GM21786 (cell line): ENCODE data around the gene MS4A6E.
"Not testable (repeated sequence)": the region's sequence is repeated elsewhere in the genome, so short reads cannot be mapped to it uniquely, and the experiment has no call there.

Experiments used
- ATAC-seq: cut with Tn5 transposase; IDR thresholded peaks from one replicate; pipeline ENCODE4 v1.9.1; 2021; ENCODE audit not compliant: unreplicated experiment

The MS4A6E gene

DNA sequence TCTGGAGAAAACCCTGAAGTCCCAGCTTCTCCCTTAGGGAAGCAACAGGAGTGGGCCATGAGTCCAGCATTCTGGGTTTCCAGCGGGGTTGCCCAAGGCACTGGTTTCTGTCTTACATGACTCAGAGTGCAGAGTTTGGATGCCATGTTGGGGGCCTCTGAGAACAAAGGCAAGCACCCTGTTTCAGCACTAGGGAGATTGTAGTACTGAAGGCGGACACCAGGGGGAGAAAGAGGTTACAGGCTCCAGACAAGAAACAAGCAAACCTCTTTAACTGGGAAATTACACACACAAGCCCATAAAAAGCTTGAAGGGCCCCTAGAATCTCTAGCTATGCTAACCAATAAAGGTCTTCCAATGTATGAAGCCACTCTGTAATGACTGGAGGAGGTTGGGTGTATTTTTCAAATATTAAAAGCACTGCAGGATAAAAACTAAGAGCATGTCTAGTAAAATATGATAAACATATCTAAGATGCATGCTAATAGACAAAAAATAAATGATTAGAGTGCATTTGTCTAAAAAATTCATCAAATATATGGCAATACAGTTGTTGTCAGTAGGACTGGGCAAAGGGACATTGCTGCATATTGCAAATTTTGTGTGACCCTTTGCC is 7.1 kb downstream of the MS4A6E start:
- ATAC-seq = peak; percentile 60

DNA sequence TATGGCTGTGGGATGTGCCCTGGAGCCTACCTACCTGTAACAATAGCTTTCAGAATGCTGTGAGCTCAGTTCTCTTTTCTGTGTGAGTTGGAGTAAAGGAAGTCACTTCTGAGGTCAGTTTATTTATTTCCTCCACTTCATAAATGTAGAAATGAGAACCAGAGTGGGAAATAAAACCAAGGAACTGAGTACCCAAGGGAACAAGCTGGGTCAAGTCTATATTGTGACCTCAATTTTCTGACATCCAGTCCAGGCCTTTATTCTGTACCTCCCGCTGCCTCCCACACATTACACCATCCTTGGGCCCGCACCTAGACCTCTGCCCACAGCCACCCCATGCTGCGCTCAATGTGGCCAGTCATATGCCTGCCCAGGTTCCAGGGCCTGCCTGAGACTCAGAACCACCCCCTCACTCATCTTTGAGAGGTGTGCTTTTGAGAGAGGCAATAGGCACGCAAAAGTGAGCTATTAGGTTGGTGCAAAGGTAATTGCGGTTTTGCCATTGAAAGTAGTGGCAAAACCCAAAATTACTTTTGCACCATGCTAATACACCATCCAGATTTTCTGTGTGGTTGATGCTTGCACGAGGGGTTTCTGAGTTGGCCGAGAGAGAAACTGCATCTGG is 9.8 kb downstream of the MS4A6E start:
- ATAC-seq = peak; percentile 38

DNA sequence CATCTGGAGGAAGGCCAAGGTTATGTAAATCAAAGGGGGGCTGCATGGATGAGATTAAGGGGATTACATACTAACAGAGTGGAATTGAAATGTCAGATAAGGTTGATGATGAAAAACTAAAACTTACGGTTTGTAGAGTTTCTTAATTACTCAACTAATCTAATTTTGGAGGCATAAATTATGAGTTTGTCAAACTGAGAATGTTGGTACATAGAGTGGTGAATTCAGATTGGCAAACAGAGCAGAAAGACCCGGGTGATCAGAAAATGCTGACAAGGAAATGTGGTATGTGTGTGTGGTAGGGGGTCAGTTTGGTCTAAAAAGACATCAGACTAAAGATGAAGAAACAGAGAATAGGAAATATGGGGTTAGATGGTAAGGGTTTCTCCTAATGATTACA is 11.0 kb downstream of the MS4A6E start:
- no peak for ATAC-seq

DNA sequence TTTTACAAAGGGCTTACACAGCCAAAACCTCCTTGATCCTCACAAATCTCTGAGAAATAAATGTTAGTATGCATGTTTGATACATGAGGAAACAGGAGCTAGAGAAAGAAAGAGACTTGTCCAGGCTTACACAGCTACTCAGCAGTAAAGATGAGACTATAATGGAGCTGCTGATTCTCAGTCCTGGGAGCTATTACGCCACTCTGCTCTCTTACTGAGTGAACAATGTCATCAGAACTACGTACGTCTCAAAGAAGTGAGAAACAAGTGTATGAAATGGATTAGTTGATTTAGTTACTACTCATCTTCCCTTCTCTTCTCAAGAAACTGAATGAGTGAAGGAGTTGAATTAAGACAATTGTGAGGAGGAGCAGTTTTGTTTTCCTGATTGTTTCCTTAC is 12.3 kb downstream of the MS4A6E start:
- ATAC-seq = no peak

DNA sequence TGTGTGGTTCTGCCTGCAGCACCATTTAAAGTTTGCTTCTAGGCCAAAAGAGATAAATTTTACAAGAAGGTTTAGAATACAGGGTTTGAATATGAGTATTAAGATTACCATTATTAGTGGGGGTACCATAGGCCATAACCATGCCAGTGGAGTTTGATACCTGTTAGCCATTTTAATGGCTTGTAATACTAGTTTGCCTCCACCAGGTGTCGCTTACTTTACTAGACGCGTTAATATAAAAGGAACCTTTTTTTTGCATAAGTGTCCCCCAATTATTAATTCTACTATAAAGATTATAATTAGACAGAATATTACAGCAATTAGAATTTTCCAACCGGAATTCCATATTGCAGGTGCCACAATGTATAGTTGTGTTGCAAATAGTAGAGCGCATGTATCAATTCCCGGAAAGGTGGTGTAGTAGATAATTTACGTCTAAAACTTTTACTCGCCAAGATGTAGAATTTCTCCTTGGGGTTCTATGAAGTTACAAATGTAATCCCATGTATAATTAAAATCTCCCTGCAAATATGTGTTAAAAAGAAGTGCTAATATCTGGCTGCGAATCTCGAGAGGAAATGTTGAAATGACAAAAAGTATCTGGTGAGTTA is 16.1 kb downstream of the MS4A6E start:
- ATAC-seq = no peak

DNA sequence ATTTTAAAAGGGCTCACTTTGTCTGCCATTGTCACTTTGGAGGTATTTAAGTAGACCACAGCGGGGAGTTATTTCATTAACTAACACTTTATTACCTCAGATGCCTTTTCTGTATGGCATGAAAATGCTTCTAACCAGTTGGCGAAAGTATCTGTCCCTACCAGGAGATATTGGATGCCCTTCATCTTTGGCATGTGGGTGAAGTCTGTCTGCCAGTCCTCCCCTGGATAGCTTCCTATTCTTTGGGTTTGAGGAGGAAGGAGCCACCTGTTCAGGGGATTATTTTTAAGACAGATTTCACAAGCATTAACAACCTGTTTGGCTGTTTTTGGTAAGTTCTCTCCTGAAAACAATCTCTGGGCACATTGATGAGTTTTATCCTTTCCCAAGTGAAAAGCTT is 17.1 kb downstream of the MS4A6E start:
- ATAC-seq = no peak

DNA sequence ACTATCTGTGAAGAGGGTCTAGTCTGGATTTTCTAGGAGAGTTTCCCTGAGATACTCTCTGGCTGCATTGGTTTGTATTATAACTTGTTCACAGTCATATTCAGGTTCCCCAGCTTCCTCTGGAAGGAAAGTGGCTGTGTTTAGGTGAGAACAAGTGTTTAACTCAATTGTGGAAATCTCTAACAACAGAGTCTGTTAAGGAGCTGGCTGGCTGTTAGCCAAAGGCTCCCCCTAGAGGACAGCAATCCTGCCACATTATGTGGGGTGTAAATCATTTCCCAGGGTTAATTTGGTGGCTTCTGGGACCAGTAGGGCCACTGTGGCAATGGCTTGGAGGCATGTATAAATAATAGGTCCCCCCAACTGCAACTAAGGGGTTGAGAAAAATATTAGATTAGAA is 18.4 kb downstream of the MS4A6E start:
- no peak for ATAC-seq

DNA sequence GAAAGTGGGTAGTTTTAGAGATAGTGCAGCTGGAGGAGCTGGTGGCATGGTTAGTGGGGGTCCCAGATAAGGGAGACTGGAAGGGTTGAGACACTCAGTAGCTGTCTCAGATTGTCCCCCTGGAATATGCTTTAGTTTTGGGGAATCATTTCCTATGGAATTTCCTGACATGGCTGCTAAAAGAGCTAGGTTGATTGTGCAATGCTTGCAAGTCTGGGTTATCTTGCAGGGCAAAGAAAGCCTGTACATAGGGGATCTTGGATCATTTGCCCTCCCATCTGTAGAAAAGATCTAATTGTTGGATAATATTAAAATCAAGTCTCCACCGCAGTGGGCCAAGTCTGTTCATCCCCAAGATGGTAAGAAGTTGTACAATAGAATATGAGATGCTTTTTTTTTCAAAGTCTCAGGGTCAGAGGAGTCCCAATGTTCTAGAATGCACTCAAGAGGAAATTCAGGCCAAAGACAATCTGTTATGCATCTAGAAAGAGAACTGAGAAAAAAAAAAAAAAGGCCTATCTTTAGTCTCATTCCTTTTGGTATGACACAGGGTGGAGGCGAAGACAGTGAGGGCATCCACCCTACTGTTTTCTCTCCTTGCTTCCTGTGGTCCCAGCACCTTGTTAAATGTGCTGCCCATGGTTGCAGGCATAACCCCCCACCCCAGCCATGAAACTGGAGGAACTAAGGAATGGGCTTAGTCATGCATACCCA is 20.2 kb downstream of the MS4A6E start:
- ATAC-seq = peak; percentile 76

DNA sequence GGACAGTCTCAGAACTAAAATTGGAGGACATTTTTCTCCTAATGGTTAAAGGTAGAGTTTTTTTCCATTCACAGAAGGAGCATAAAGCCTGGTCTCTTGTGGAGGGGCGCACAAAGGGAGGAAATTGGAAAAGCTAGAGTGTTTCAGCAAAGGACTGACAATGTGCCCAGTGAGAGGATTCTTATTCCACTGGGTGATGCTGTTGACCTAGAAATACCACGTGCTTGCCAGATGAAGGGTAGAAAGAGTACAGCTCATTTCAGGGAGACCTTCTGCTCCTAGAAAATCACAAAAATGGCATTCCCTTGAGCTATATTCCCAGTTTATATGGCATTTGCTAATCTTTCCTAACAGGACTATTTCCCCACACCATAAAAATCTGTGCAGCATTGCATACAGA is 21.1 kb downstream of the MS4A6E start:
- ATAC-seq = no peak

DNA sequence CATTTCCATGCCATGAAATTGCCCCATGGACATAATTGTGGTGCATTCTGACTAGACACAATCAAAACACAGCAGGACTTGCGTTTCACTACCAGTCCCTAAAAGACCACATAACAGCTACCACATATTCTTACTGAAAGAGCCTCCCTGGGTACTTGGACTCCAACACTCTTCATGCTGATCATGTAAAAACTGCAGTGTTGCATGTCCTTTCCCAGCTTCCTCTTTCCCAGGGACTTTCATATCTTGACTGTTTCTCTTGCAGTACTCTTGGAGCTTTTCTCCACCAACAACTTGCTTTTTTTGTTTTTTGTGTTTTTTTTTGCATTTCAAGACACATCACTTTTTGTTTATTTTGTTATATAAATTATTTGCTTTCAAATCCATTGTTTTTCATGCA is 22.9 kb downstream of the MS4A6E start:
- ATAC-seq = no peak

DNA sequence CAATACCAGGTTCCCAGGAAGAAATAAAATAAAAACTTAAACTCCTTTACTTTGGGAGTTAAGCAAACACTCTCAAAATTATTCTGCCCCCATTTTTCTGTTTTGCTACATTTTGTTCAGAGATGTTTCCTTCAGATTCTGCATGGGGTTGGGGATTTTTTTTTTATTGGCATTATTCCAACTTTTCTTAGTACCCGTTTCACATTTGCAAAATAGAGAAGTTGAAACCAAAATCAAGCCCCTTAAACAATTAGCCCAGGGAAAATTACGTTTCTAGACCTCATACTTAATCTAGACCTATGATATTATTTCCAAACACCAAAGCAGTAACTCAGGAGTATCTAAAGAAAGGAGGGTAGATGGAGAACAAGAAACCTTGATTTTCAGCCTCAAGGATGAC is 30.7 kb downstream of the MS4A6E start:
- ATAC-seq = no peak

DNA sequence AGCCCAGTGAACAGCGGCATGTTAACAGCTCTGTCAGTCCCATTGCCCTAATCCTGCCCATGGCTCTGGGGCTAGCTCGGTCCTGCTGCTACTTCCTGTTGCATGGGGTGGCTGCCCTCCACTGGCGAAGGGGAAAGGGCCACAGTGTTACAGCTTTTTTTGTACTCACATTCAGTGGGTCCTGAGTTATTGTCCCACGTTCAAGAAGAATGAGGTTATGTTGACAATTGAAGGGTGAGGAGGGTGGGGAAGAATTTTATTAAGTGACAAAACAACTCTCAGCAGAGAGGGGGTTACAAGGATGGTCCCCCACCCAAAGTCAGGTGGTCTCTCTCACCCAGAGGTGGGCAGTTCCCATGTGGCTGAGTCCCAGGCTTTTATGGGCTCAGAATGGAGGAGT is 33.6 kb downstream of the MS4A6E start:
- no peak for ATAC-seq

DNA sequence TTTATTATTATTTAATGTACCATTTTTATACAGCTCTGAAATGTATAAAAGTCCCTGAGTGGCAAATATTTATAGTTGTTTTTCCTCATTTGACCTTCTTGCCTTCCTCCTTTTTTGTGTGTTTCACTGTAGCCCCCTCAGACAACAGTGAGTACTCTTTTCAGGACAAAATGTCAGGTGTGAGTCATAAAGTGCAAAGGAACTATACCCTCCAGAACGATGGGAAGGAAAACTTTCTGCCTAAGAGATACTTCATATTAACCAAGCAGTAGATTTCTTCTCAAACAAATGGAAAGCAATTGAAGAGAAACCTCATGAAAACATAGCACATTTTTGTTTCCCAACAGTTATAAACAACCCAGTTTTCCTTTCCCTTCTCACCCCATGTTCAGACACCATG is 35.2 kb downstream of the MS4A6E start:
- ATAC-seq = no peak

DNA sequence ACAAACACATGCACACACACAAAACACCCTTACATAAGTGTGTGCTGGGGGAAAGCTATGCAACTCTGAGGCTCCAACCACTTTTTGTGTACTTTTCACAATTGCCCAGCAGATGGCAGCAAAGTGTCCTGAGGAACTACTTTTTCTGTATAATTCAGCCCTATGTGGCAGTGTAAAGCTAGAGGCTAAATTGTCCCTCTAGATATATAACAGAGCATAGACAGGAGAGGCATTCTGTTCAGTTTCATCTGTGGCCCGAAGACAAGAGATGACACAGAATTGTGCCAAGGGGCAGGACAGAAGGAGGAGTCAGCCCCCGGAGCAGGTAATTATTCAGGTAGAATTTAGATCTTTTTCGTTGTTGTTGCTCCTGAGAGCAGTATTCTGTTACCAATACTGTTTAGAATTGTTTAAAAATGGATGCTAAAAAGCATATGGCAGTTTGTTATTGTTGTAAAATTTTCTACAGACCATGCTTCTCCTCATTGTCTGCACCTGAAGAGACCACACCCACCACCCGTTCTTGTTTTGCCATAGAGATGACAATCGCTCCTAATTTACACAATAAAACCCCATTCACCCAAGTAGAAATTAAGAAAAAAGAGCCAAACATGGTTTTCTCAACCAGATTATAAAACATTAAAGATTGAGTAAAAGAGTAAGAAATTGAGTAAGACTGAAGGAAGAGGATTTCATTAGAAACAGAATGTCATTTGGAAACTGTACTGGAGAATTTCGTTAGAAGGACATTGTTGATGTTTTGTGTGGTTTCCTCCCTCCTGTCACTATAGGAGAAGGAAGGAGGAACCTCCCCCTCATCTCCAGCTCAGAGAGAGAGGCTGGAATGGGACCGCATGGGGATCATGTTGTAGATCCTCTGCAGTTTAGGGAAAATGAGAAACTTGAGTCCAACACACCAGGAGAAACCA is 36.8 kb downstream of the MS4A6E start:
- ATAC-seq = peak; percentile 66

DNA sequence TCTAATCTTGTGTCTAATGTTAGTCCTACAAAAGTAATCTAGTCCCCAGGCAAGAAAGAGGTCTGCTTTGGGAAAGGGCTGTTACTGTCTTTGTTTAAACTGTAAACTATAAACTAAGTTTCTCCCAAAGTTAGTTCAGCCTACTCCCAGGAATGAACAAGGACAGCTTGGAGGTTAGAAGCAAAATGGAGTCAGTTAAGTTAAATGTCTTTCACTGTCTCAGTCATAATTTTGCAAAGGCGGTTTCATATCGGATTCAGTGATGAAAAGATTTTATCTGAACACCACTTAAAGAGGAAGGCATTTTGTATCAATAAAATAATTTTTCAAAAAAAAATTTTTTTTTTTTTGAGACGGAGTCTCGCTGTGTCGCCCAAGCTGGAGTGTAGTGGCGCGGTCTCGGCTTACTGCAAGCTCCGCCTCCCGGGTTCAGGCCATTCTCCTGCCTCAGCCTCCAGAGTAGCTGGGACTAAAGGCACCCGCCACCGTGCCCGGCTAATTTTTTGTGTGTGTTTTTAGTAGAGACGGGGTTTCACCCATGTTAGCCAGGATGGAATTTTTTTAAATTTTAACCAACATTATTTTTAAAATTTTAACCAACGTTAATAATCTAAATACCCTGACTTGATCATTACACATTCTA is 39.3 kb downstream of the MS4A6E start:
- ATAC-seq = not testable (repeated sequence)

DNA sequence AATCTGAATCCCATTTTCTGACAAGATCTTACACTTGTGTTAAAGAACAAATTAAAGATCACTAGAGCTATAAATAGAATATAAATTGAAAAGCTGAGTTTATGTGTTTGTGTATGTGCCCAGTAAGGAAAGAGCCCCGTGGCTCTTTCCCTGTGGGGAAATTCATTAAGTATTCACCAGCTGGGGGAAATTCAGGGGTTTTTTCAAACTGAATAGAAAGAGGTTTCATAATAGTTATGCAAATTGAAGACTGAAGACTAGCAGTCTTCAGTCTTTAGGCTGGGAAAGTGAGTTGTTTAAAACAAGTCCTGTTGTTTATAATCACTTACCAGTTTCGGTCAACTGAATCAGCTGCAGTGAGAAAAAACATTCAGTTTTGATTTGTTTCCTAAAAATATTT is 40.0 kb downstream of the MS4A6E start:
- peak; percentile 88 for ATAC-seq

DNA sequence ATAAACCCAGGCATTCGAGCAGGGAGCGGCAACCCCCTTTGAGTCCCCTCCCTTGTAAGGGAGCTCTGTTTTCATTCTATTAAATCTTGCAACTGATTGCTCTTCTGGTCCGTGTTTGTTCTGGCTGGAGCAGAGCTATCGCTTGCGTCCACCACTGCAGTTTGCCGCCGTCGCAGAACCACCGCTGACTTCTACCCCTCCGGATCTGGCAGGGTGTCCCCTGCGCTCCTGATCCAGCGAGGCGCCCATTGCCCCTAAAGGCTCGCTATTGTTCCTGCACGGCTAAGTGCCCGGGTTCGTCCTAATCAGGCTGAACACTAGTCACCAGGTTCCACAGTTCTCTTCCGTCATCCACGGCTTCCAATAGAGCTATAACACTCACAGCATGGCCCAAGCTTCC is 40.8 kb downstream of the MS4A6E start:
- no peak for ATAC-seq

DNA sequence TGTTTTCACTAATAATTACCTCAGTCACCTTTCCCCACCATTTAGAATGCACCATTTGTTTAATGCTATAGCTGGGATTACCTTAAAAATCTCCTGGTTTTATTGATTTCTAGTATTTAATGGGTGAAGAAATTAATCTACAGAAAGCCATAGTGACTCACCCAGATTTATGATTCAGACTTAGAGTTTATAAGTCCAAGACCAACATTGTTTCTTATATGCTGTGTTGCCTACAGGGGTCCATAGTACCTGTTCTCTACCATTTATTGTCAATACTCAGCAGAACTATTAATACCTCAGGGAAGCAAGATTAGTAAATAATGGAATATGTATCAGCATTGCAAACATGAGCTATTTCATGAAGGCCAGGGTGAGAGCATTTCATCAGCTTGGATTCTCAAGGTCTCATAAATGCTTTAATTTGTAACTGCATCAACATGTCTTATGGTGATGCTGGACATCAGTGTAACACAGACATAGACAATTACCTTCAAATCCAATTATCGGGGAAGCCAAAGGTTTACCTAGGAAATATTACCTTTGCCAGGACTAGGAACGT is 43.3 kb downstream of the MS4A6E start:
- ATAC-seq = no peak

DNA sequence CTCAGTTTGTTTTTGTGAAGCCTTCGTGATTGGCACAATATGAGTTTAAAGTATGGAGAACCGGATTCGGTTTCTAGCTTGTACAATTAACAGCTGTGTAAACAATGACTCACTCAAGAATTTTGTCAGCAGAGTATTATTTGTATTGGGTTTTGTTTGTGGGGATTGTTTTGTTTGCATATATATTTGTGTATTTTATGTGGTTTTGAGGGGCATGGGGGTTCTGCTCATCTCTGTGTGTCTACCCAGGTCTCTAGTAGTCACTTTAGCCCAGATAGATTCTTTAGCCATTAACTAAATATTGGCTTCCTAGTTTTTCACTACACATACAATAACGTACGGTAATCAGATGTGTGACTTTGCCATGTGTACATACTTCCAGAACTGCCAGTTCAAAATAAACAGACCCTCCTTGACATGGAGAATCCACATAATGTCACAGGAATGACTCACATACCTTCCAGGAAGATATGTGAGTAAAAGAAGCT is 43.8 kb downstream of the MS4A6E start:
- no peak for ATAC-seq

DNA sequence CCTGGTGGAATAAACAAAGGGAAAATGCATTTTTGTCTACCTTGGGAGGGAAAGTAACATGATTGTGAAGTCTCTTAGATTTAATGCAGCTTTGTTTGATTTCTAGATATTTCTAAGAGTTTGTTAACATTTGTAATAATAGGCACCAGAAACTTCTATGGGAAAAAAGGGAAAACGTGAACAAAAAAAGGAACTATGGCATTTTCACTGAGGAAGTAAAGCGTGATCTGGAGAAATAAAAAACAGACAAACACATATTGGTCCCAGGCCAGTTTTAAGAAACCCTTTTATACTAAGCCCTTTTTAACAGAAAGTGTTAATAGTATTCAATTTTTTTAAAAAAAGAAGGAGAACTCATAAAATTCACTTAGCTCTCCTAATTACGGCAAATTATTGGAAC is 44.3 kb downstream of the MS4A6E start:
- no peak for ATAC-seq
